Spleen (tissue), 11 donors: ENCODE measurements around the gene USH2A. TPM values are rescaled to one million over a fixed set of nuclear protein-coding genes. Genes with fewer than 3 reads are reported as not detected.

Source experiments
- DNase-seq: peaks from one replicate; pipeline ENCODE4 v3.0.0-alpha.2; 2020
- H3K27ac ChIP-seq, 8 donors: fragments of 200-600 bp; sonication (generic) in 7 of 8; 1 replicate in 4 of 8; 2 replicates in 4 of 8; pipeline versions ENCODE4 v1.5.0 to v1.8.0; 2016 to 2021; ENCODE audit warnings: inconsistent platforms in 4 of 8, mild to moderate bottlenecking in 4 of 8, moderate library complexity in 1 of 8
- H3K27me3 ChIP-seq, 7 donors: fragments of 200-600 bp; sonication (generic) in 6 of 7; replicated peaks in 1 of 7; 1 replicate in 4 of 7; 2 replicates in 3 of 7; pipeline versions ENCODE4 v1.5.0 to v1.8.0; 2016 to 2021; ENCODE audit warnings: inconsistent platforms in 3 of 7, mild to moderate bottlenecking in 1 of 7
- H3K36me3 ChIP-seq, 6 donors: fragments of 200-600 bp; sonication (generic) in 5 of 6; 1 replicate in 4 of 6; 2 replicates in 2 of 6; pipeline versions ENCODE4 v1.5.0 to v1.8.0; 2016 to 2021; ENCODE audit warnings: inconsistent platforms in 2 of 6
- H3K4me1 ChIP-seq, 6 donors: fragments of 200-600 bp; sonication (generic) in 5 of 6; 1 replicate in 3 of 6; 2 replicates in 3 of 6; pipeline versions ENCODE4 v1.5.0 to v1.8.0; 2016 to 2021; ENCODE audit warnings: inconsistent platforms in 3 of 6
- H3K4me3 ChIP-seq, 8 donors: fragments of 200-600 bp; sonication (generic) in 7 of 8; 1 replicate in 4 of 8; 2 replicates in 4 of 8; pipeline versions ENCODE4 v1.5.0 to v1.8.0; 2016 to 2021; ENCODE audit warnings: inconsistent platforms in 4 of 8, mild to moderate bottlenecking in 4 of 8, moderate library complexity in 2 of 8
- H3K9me3 ChIP-seq, 8 donors: fragments of 200-600 bp; sonication (generic) in 7 of 8; 1 replicate in 4 of 8; 2 replicates in 4 of 8; pipeline versions ENCODE4 v1.5.0 to v1.8.0; 2016 to 2021; ENCODE audit warnings: inconsistent platforms in 4 of 8
- CTCF ChIP-seq, 11 experiments: fragments of 200-600 bp in 7 of 11; fragments of 450-650 bp in 4 of 11; sonication (generic) in 4 of 11; IDR thresholded peaks in 8 of 11; conservative IDR thresholded peaks in 3 of 11; 1 replicate in 7 of 11; 2 replicates in 4 of 11; pipeline versions ENCODE4 v1.4.0 to v1.8.0; 2016 to 2021; ENCODE audit warnings: antibody characterized with exemption in 11 of 11, inconsistent platforms in 4 of 11, mild to moderate bottlenecking in 1 of 11
- POLR2A ChIP-seq, 3 donors: fragments of 450-650 bp; IDR thresholded peaks; one replicate each; pipeline ENCODE4 v1.5.1; 2017; ENCODE audit warnings: antibody characterized with exemption in 3 of 3, mild to moderate bottlenecking in 1 of 3
- POLR2AphosphoS5 ChIP-seq, 3 donors: sonication (generic); formaldehyde crosslinking; IDR thresholded peaks; one replicate each; pipeline ENCODE4 v1.5.1; 2017; ENCODE audit warnings: antibody characterized with exemption in 3 of 3
- WGBS, 5 donors: extraction: QIAGEN DNeasy Blood & Tissue Kit in 3 of 5; methylation state at CpG; one replicate each; pipeline versions ENCODE4 v1.1.5 to v1.1.7; 2013 to 2018; 5-methylcytosine and 5-hydroxymethylcytosine counted together
- intact Hi-C: fragments of 100-400 bp; cut with DNase I; formaldehyde crosslinking; loops from one replicate; pipeline ENCODE4 v1.15.0; 2023; ENCODE audit warnings: low total_unique reads
- polyA plus RNA-seq, 3 donors: library from polyadenylated mRNA; stranded (reverse); fragments of 200-250 nt; gene quantifications; one replicate each; pipeline ENCODE4 v1.2.1, GENCODE V29; 2013
- total RNA-seq, 7 donors: library from RNA; depleted of rRNA in 3 of 7; stranded (reverse); fragments of >200 nt in 3 of 7; fragmentation: NEBNext Ultra II Directional in 4 of 7; extraction: Animal tissue kit (Norgen Biotek cat#: 25700) in 4 of 7; gene quantifications; one replicate each; pipeline versions ENCODE4 v1.1.0 to v1.2.1, GENCODE V29; 2016 to 2021
- donor health status: healthy with polysubstance abuse.
- donor health status: DM: no; HTN: no; CAD: no; lungs with moderate emphysema.
- donor health status: DM: no; HTN: no; CAD: no.
- donor health status: Bipolar disorder and iron deficiency.
- donor health status: healthy.
- donor health status: DM: no; HTN: no; CAD: no.
- donor health status: DM: yes; HTN: yes; CAD: no.

The USH2A gene
- total and polyA plus RNA-seq, 10 donors, result under 0.01 TPM; not detected in 9

- H3K27ac ChIP-seq, result no peak overlapping the region
- DNase-seq, result no peak
- no peaks in the 10 kb centered on the region for H3K27me3 ChIP-seq
- H3K9me3 ChIP-seq, result no peaks in the 10 kb centered on the region
- H3K36me3 ChIP-seq, result peaks cover 0 to 43% (median 6%) of the 10 kb centered on the region in 6 donors
- no peaks in the 10 kb centered on the region for H3K4me1 ChIP-seq
- no peak for TF ChIP-seq CTCF (IDR thresholded peaks at IDR 0.05 in 8 of 11, conservative IDR thresholded peaks at IDR 0.05 in 3 of 11)
- no peak for TF ChIP-seq POLR2A (IDR thresholded peaks at IDR 0.05)
- no peak for TF ChIP-seq POLR2AphosphoS5 (IDR thresholded peaks at IDR 0.05)
- intact Hi-C loops, result no loop called here
- H3K4me3 ChIP-seq, result no peak overlapping the region
Measured at GRCh38 chr1:215605011-215605621, 818.1 kb downstream of the USH2A start.

GRCh38 chr1:215603319-215603718, 819.9 kb downstream of the USH2A start:
- Histone ChIP-seq H3K4me3 (no peak overlapping the region), H3K27me3 (no peaks in the 10 kb centered on the region), H3K27ac (no peak overlapping the region), H3K36me3 (peaks cover 0 to 29% (median 5%) of the 10 kb centered on the region in 6 donors), H3K9me3 (no peaks in the 10 kb centered on the region), H3K4me1 (no peaks in the 10 kb centered on the region)
- intact Hi-C loops, result no loop called here
- no peak for DNase-seq
- no peak for TF ChIP-seq CTCF (IDR thresholded peaks at IDR 0.05 in 8 of 11, conservative IDR thresholded peaks at IDR 0.05 in 3 of 11)
- no peak for TF ChIP-seq POLR2AphosphoS5 (IDR thresholded peaks at IDR 0.05)
- no peak for TF ChIP-seq POLR2A (IDR thresholded peaks at IDR 0.05)

- WGBS, 5 donors, result 82 to 90% (median 85%) methylated on average over 2 of the region's 2 CpGs
- peaks cover 0 to 33% (median 2%) of the 10 kb centered on the region in 6 donors for H3K36me3 ChIP-seq
- TF ChIP-seq CTCF (IDR thresholded peaks at IDR 0.05 in 8 of 11, conservative IDR thresholded peaks at IDR 0.05 in 3 of 11), result no peak
- no peak for TF ChIP-seq POLR2A (IDR thresholded peaks at IDR 0.05)
- TF ChIP-seq POLR2AphosphoS5 (IDR thresholded peaks at IDR 0.05), result no peak
- no peaks in the 10 kb centered on the region for H3K9me3 ChIP-seq
- intact Hi-C loops, result no loop called here
- H3K27me3 ChIP-seq, result no peaks in the 10 kb centered on the region
- DNase-seq, result no peak
- no peak overlapping the region for H3K4me3 ChIP-seq
- H3K4me1 ChIP-seq, result no peaks in the 10 kb centered on the region
- H3K27ac ChIP-seq, result no peak overlapping the region
Measured at GRCh38 chr1:215601276-215601675, 822.0 kb downstream of the USH2A start.

- Histone ChIP-seq H3K27me3 (no peaks in the 10 kb centered on the region), H3K36me3 (peaks cover 0 to 36% (median 2%) of the 10 kb centered on the region in 6 donors), H3K9me3 (no peaks in the 10 kb centered on the region), H3K4me3 (no peak overlapping the region), H3K4me1 (no peaks in the 10 kb centered on the region), H3K27ac (no peak overlapping the region)
- no peak for DNase-seq
- intact Hi-C loops, result no loop called here
- 97 to 98% (median 97%) methylated on average over 10 of the region's 10 CpGs for WGBS, 5 donors
- TF ChIP-seq POLR2AphosphoS5 (IDR thresholded peaks at IDR 0.05) (no peak), POLR2A (IDR thresholded peaks at IDR 0.05) (no peak), CTCF (IDR thresholded peaks at IDR 0.05 in 8 of 11, conservative IDR thresholded peaks at IDR 0.05 in 3 of 11) (no peak)
Measured at GRCh38 chr1:215600867-215601266, 822.4 kb downstream of the USH2A start.
